Thyroid gland (tissue), 4 donors: Measurements from ENCODE around the gene RASL11B.

Experiments
- CTCF ChIP-seq, 6 experiments: fragments of 200-600 bp in 3 of 6; fragments of 450-650 bp in 3 of 6; sonication (generic) in 3 of 6; IDR thresholded peaks; one replicate each; pipeline ENCODE4 v1.5.1; 2016 to 2019; ENCODE audit warnings: antibody characterized with exemption in 6 of 6, mild to moderate bottlenecking in 2 of 6, inconsistent platforms in 1 of 6, moderate library complexity in 1 of 6
- POLR2A ChIP-seq, 2 donors: fragments of 450-650 bp; IDR thresholded peaks; one replicate each; pipeline ENCODE4 v1.6.1; 2017; ENCODE audit warnings: antibody characterized with exemption in 2 of 2, mild to moderate bottlenecking in 2 of 2, moderate library complexity in 1 of 2

- TF ChIP-seq CTCF (IDR thresholded peaks at IDR 0.05) (no peak), POLR2A (IDR thresholded peaks at IDR 0.05) (no peak)
Observed at GRCh38 chr4:52907510-52907909, 45.4 kb downstream of the RASL11B start.
